Spleen (tissue), 7 donors: Measurements from ENCODE around the gene RNLS.

Source experiments
- CTCF ChIP-seq, 11 experiments: fragments of 200-600 bp in 7 of 11; fragments of 450-650 bp in 4 of 11; sonication (generic) in 4 of 11; IDR thresholded peaks in 8 of 11; conservative IDR thresholded peaks in 3 of 11; 1 replicate in 7 of 11; 2 replicates in 4 of 11; pipeline versions ENCODE4 v1.4.0 to v1.8.0; 2016 to 2021; ENCODE audit warnings: antibody characterized with exemption in 11 of 11, inconsistent platforms in 4 of 11, mild to moderate bottlenecking in 1 of 11
- POLR2AphosphoS5 ChIP-seq, 3 donors: sonication (generic); formaldehyde crosslinking; IDR thresholded peaks; one replicate each; pipeline ENCODE4 v1.5.1; 2017; ENCODE audit warnings: antibody characterized with exemption in 3 of 3
- donor health status: DM: no; HTN: no; CAD: no; lungs with moderate emphysema.
- donor health status: DM: no; HTN: no; CAD: no.
- donor health status: DM: no; HTN: no; CAD: no.

- TF ChIP-seq CTCF (IDR thresholded peaks at IDR 0.05 in 8 of 11, conservative IDR thresholded peaks at IDR 0.05 in 3 of 11) (no peak), POLR2AphosphoS5 (IDR thresholded peaks at IDR 0.05) (no peak)
These were observed 267.4 kb downstream of the RNLS start for GRCh38 chr10:88315755-88316154.
